HL-60 (cell line): Measurements from ENCODE around the gene TACO1.

Experiments used
- DNase-seq, 2 experiments: peaks; one replicate each; pipeline ENCODE4 v3.0.0-alpha.2; 2010 to 2020; ENCODE audit warnings: low read depth in 1 of 2, low spot score in 1 of 2
- H3K27ac ChIP-seq: fragments of 250-450 bp; sonication (Bioruptor Pico); replicated peaks from 2 replicates; pipeline ENCODE4 v1.5.1; 2020; ENCODE audit warnings: mild to moderate bottlenecking, moderate library complexity
- H3K27me3 ChIP-seq: fragments of 250-450 bp; sonication (Bioruptor Pico); 2 replicates; pipeline ENCODE4 v1.5.1; 2021; ENCODE audit warnings: mild to moderate bottlenecking, moderate library complexity; ENCODE audit not compliant: insufficient read depth, poor library complexity, severe bottlenecking
- H3K4me3 ChIP-seq: replicated peaks from 2 replicates; pipeline ENCODE4 v1.5.1; 2011; ENCODE audit warnings: mild to moderate bottlenecking, control low read depth, low read length; ENCODE audit not compliant: insufficient read depth
- GABPA ChIP-seq: IDR thresholded peaks from 2 replicates; pipeline ENCODE4 v1.6.1; 2012; ENCODE audit warnings: low read depth
- POLR2AphosphoS5 ChIP-seq: IDR thresholded peaks from 2 replicates; pipeline ENCODE4 v1.6.1; 2012; ENCODE audit warnings: low read depth
- SPI1 ChIP-seq: IDR thresholded peaks from 2 replicates; pipeline ENCODE4 v1.6.1; 2012; ENCODE audit warnings: low read depth, mild to moderate bottlenecking, borderline replicate concordance
- TF ChIP-seq, protein P1 (sequence below): IDR thresholded peaks from one replicate; pipeline ENCODE4 v1.5.1; 2011; ENCODE audit warnings: low read length, control low read depth, inconsistent platforms; ENCODE audit not compliant: insufficient read depth
- TF ChIP-seq, protein P2 (sequence below): IDR thresholded peaks from 2 replicates; pipeline ENCODE4 v1.6.1; 2012; ENCODE audit warnings: low read depth; ENCODE audit not compliant: insufficient replicate concordance

The TACO1 gene

GRCh38 chr17:63578769-63579111 lies 22.0 kb upstream of the TACO1 start:
- Histone ChIP-seq H3K4me3 (no peak overlapping the region), H3K27ac (no peak overlapping the region), H3K27me3 (no peaks in the 10 kb centered on the region)
- TF ChIP-seq POLR2AphosphoS5 (no peak), GABPA (no peak), SPI1 (no peak)
- TF ChIP-seq, protein P1, sequence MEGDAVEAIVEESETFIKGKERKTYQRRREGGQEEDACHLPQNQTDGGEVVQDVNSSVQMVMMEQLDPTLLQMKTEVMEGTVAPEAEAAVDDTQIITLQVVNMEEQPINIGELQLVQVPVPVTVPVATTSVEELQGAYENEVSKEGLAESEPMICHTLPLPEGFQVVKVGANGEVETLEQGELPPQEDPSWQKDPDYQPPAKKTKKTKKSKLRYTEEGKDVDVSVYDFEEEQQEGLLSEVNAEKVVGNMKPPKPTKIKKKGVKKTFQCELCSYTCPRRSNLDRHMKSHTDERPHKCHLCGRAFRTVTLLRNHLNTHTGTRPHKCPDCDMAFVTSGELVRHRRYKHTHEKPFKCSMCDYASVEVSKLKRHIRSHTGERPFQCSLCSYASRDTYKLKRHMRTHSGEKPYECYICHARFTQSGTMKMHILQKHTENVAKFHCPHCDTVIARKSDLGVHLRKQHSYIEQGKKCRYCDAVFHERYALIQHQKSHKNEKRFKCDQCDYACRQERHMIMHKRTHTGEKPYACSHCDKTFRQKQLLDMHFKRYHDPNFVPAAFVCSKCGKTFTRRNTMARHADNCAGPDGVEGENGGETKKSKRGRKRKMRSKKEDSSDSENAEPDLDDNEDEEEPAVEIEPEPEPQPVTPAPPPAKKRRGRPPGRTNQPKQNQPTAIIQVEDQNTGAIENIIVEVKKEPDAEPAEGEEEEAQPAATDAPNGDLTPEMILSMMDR, result no peak
- TF ChIP-seq, protein P2, sequence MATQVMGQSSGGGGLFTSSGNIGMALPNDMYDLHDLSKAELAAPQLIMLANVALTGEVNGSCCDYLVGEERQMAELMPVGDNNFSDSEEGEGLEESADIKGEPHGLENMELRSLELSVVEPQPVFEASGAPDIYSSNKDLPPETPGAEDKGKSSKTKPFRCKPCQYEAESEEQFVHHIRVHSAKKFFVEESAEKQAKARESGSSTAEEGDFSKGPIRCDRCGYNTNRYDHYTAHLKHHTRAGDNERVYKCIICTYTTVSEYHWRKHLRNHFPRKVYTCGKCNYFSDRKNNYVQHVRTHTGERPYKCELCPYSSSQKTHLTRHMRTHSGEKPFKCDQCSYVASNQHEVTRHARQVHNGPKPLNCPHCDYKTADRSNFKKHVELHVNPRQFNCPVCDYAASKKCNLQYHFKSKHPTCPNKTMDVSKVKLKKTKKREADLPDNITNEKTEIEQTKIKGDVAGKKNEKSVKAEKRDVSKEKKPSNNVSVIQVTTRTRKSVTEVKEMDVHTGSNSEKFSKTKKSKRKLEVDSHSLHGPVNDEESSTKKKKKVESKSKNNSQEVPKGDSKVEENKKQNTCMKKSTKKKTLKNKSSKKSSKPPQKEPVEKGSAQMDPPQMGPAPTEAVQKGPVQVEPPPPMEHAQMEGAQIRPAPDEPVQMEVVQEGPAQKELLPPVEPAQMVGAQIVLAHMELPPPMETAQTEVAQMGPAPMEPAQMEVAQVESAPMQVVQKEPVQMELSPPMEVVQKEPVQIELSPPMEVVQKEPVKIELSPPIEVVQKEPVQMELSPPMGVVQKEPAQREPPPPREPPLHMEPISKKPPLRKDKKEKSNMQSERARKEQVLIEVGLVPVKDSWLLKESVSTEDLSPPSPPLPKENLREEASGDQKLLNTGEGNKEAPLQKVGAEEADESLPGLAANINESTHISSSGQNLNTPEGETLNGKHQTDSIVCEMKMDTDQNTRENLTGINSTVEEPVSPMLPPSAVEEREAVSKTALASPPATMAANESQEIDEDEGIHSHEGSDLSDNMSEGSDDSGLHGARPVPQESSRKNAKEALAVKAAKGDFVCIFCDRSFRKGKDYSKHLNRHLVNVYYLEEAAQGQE, result no peak
- no peak for DNase-seq

- TF ChIP-seq GABPA (no peak), SPI1 (no peak), POLR2AphosphoS5 (no peak)
- TF ChIP-seq, protein P1, result no peak
- TF ChIP-seq, protein P2, result no peak
- H3K27ac ChIP-seq, result no peak overlapping the region
- H3K4me3 ChIP-seq, result no peak overlapping the region
- DNase-seq, result no peak
- H3K27me3 ChIP-seq, result no peaks in the 10 kb centered on the region
These were observed 21.1 kb upstream of the TACO1 start for GRCh38 chr17:63579633-63580032.

DNA sequence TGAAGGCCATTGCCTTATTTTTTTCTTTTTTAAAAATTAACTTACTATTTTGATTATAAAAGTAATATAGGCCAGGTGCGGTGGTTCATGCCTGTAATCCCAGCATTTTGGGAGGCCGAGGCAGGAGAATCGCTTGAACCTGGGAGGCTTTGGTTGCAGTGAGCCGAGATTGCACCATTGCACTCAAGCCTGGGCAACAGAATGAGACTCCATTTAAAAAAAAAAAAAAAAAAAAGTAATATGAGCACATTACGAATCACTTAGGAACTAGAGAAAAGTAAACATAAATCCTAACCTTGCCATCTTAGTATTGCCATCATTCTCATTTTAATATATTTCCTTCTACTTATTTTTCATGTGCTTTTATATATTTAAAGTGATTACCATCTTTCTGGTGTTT lies 12.9 kb upstream of the TACO1 start:
- no peak for DNase-seq
- no peak overlapping the region for H3K4me3 ChIP-seq
- H3K27me3 ChIP-seq, result no peaks in the 10 kb centered on the region
- TF ChIP-seq, protein P1, result no peak
- TF ChIP-seq POLR2AphosphoS5 (no peak), GABPA (no peak), SPI1 (no peak)
- TF ChIP-seq, protein P2, result no peak
- H3K27ac ChIP-seq, result no peak overlapping the region
